Panc1 (cell line): ENCODE results near the gene PCGF5. TPM values are rescaled to one million over a fixed set of nuclear protein-coding genes. Genes with fewer than 3 reads are reported as not detected.

Experiments
- ATAC-seq: fragments of 200-7000 bp; cut with Tn5 transposase; 2 replicates; pipeline ENCODE4 v1.9.1; 2020; ENCODE audit warnings: mild to moderate bottlenecking, moderate library complexity
- BruUV-seq: library from RNA; stranded (reverse); fragments of 400-500 nt; replicated peaks from 2 replicates; lab custom pipeline; 2021; lab: Mats Ljungman, UMichigan
- CTCF ChIA-PET: fragments of 300-600 bp; sonication (Branson Sonifier 250); formaldehyde crosslinking; loops from one replicate; lab custom pipeline; 2022; ENCODE audit warnings: antibody characterized with exemption; lab: Charles Lee
- POLR2A ChIA-PET: fragments of 300-600 bp; sonication (Branson Sonifier 250); formaldehyde crosslinking; loops from one replicate; lab custom pipeline; 2022; ENCODE audit warnings: antibody characterized with exemption; lab: Charles Lee
- DNase-seq: peaks from one replicate; pipeline ENCODE4 v3.0.0-alpha.2; 2010; ENCODE audit warnings: low read depth, low spot score
- H3K27ac ChIP-seq: 2 replicates; pipeline ENCODE4 v1.5.1; 2011; ENCODE audit warnings: mild to moderate bottlenecking, low read length, inconsistent platforms
- H3K27me3 ChIP-seq: fragments of 200-500 bp; sonication (Bioruptor generic); 2 replicates; pipeline ENCODE4 v1.6.0; 2014; ENCODE audit warnings: low read length, inconsistent platforms; ENCODE audit not compliant: control insufficient read depth, insufficient read depth
- H3K36me3 ChIP-seq: fragments of 200-500 bp; sonication (Bioruptor generic); 2 replicates; pipeline ENCODE4 v1.5.1; 2014; ENCODE audit warnings: inconsistent platforms, mild to moderate bottlenecking, low read length, moderate library complexity; ENCODE audit not compliant: control insufficient read depth, insufficient read depth
- H3K4me1 ChIP-seq: 2 replicates; pipeline ENCODE4 v1.5.1; 2011; ENCODE audit warnings: inconsistent platforms, mild to moderate bottlenecking, low read length, moderate library complexity; ENCODE audit not compliant: control insufficient read depth, insufficient read depth
- H3K4me3 ChIP-seq, 2 experiments: 2 replicates each; pipeline ENCODE4 v1.5.1; 2011 to 2012; ENCODE audit warnings: low read depth in 2 of 2, low read length in 2 of 2, mild to moderate bottlenecking in 2 of 2, inconsistent platforms in 1 of 2, moderate library complexity in 1 of 2
- H3K9me3 ChIP-seq: fragments of 200-500 bp; sonication (Bioruptor generic); 2 replicates; pipeline ENCODE4 v1.5.1; 2014; ENCODE audit warnings: low read depth, mild to moderate bottlenecking, inconsistent platforms, low read length, moderate library complexity; ENCODE audit not compliant: control insufficient read depth, insufficient read depth
- POLR2AphosphoS5 ChIP-seq: IDR thresholded peaks from 2 replicates; pipeline ENCODE4 v1.6.1; 2012; ENCODE audit warnings: mild to moderate bottlenecking, low read depth, low read length, moderate library complexity
- SIN3A ChIP-seq: IDR thresholded peaks from 2 replicates; pipeline ENCODE4 v1.6.1; 2012; ENCODE audit warnings: low read depth, mild to moderate bottlenecking, low read length, moderate library complexity, borderline replicate concordance; ENCODE audit not compliant: insufficient read depth
- TCF7L2 ChIP-seq: IDR thresholded peaks from 2 replicates; pipeline ENCODE4 v1.6.1; 2011; ENCODE audit warnings: mild to moderate bottlenecking, low read depth, low read length, inconsistent platforms
- in situ Hi-C: cut with HindIII; loops from 2 replicates; pipeline ENCODE4 v1.10.0; 2016; ENCODE audit warnings: low sequenced_read_pairs, low pct_unique_long_range_greater_than_20kb
- intact Hi-C: fragments of 100-400 bp; cut with micrococcal nuclease; formaldehyde crosslinking; loops from one replicate; pipeline ENCODE4 v1.10.0; 2022; ENCODE audit not compliant: unreplicated experiment
- total RNA-seq: library from RNA; stranded (reverse); gene quantifications from one replicate; pipeline ENCODE4 v1.2.1, GENCODE V29; 2021; ENCODE audit not compliant: unreplicated experiment
- TF ChIP-seq, protein P1 (sequence below), 2 experiments: IDR thresholded peaks; 2 replicates each; pipeline ENCODE4 v1.6.1; 2011 to 2012; ENCODE audit warnings: low read depth in 2 of 2, control low read depth in 1 of 2, low read length in 1 of 2, mild to moderate bottlenecking in 1 of 2, moderate library complexity in 1 of 2; ENCODE audit not compliant: insufficient read depth in 1 of 2
- TF ChIP-seq, protein P2 (sequence below): fragments of 450-650 bp; IDR thresholded peaks from 2 replicates; pipeline ENCODE4 v1.5.1; 2017; ENCODE audit warnings: mild to moderate bottlenecking

PCGF5 gene
- total RNA-seq, 1 experiment from 2014 or later = 23.3 TPM

DNA sequence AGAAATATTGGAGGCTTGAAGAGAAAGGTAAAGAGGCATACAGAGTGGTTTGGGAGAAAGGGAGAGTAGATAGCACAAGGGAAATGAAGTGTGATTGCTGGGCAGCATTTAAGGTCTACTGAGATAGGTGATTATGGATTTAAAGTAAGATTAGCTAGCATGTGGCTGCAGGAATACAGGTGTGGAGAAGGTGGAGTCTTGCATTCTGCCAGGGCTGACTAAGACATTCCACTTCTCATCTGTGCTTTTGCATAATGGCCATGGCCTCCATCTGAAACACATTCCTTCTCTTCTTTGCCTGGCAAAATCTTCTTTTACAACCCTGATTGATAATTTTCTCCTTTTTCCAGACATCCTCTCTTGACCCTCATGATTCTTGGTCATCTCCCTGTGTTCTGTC, 31.6 kb upstream of the PCGF5 start:
- no peaks in the 10 kb centered on the region for H3K9me3 ChIP-seq
- no peak overlapping the region for H3K4me3 ChIP-seq
- H3K36me3 ChIP-seq = no peaks in the 10 kb centered on the region
- in situ Hi-C loops (no loop called here), intact Hi-C loops (no loop called here)
- no peak for ATAC-seq
- BruUV-seq = no TSS peak
- peaks cover 4% of the 10 kb centered on the region; the same call in 1 of the 2 replicates for H3K27me3 ChIP-seq
- no peaks in the 10 kb centered on the region for H3K4me1 ChIP-seq
- H3K27ac ChIP-seq = no peak overlapping the region
- no peak for DNase-seq
- ChIA-PET POLR2A (no interaction called here), CTCF (no interaction called here)
- TF ChIP-seq TCF7L2 (no peak), POLR2AphosphoS5 (no peak), SIN3A (no peak)
- TF ChIP-seq, protein P1, sequence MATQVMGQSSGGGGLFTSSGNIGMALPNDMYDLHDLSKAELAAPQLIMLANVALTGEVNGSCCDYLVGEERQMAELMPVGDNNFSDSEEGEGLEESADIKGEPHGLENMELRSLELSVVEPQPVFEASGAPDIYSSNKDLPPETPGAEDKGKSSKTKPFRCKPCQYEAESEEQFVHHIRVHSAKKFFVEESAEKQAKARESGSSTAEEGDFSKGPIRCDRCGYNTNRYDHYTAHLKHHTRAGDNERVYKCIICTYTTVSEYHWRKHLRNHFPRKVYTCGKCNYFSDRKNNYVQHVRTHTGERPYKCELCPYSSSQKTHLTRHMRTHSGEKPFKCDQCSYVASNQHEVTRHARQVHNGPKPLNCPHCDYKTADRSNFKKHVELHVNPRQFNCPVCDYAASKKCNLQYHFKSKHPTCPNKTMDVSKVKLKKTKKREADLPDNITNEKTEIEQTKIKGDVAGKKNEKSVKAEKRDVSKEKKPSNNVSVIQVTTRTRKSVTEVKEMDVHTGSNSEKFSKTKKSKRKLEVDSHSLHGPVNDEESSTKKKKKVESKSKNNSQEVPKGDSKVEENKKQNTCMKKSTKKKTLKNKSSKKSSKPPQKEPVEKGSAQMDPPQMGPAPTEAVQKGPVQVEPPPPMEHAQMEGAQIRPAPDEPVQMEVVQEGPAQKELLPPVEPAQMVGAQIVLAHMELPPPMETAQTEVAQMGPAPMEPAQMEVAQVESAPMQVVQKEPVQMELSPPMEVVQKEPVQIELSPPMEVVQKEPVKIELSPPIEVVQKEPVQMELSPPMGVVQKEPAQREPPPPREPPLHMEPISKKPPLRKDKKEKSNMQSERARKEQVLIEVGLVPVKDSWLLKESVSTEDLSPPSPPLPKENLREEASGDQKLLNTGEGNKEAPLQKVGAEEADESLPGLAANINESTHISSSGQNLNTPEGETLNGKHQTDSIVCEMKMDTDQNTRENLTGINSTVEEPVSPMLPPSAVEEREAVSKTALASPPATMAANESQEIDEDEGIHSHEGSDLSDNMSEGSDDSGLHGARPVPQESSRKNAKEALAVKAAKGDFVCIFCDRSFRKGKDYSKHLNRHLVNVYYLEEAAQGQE (IDR thresholded peaks at IDR 0.05; ENCODE audit: insufficient read depth in 1 of 2, low read depth in 2 of 2, low read length in 1 of 2) = no peak
- TF ChIP-seq, protein P2, sequence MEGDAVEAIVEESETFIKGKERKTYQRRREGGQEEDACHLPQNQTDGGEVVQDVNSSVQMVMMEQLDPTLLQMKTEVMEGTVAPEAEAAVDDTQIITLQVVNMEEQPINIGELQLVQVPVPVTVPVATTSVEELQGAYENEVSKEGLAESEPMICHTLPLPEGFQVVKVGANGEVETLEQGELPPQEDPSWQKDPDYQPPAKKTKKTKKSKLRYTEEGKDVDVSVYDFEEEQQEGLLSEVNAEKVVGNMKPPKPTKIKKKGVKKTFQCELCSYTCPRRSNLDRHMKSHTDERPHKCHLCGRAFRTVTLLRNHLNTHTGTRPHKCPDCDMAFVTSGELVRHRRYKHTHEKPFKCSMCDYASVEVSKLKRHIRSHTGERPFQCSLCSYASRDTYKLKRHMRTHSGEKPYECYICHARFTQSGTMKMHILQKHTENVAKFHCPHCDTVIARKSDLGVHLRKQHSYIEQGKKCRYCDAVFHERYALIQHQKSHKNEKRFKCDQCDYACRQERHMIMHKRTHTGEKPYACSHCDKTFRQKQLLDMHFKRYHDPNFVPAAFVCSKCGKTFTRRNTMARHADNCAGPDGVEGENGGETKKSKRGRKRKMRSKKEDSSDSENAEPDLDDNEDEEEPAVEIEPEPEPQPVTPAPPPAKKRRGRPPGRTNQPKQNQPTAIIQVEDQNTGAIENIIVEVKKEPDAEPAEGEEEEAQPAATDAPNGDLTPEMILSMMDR = no peak

DNA sequence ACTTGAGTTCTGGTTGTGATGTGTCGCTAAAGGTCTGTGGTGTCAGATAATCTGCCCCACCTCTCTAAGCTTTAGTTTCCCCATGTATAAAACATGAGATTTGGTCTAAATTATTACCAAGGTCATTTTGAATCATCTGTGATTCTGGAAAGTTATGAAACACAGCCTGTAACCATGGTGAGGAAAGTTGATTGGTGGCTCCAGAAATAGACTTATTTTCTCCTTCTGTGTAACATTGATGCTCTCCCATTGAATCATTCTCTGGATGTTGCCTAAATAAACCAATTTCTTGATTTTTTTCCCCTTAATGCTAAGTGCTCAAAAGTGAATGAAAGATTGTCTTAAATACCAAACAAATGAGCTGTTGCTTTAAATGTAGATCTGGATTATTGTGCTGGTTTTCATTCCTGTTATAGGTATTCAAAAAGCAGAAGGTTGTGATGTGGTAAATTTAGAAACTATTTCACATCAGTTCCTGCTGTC, 30.0 kb upstream of the PCGF5 start:
- no TSS peak for BruUV-seq
- CTCF ChIA-PET = no interaction called here
- ATAC-seq = no peak

More for the DNA sequence above, 30.0 kb upstream of the PCGF5 start:
- no peak for DNase-seq
- Histone ChIP-seq H3K9me3 (no peaks in the 10 kb centered on the region), H3K4me3 (no peak overlapping the region), H3K27ac (no peak overlapping the region), H3K36me3 (no peaks in the 10 kb centered on the region), H3K4me1 (no peaks in the 10 kb centered on the region), H3K27me3 (peaks cover 4% of the 10 kb centered on the region; the same call in 1 of the 2 replicates)
- POLR2A ChIA-PET = no interaction called here
- TF ChIP-seq, protein P2 = no peak
- no peak for TF ChIP-seq TCF7L2
- in situ Hi-C loops (no loop called here), intact Hi-C loops (no loop called here)
